Neural crest cell (in vitro differentiated cells): ENCODE results near the gene MOV10L1. TPM values are rescaled to one million over a fixed set of nuclear protein-coding genes. Genes with fewer than 3 reads are reported as not detected.

Experiments used
- DNase-seq: peaks from one replicate; pipeline ENCODE4 v3.0.0; 2021; ENCODE audit warnings: low read depth, mixed read lengths, low spot score
- H3K27ac Mint-ChIP-seq: one replicate; pipeline ENCODE4 v1.8.0; 2021; ENCODE audit warnings: mild to moderate bottlenecking, mixed read lengths; ENCODE audit not compliant: unreplicated experiment
- H3K27me3 Mint-ChIP-seq: 2 replicates; pipeline ENCODE4 v1.8.0; 2021; ENCODE audit warnings: low read depth, mild to moderate bottlenecking, mixed read lengths
- H3K36me3 Mint-ChIP-seq: 2 replicates; pipeline ENCODE4 v1.8.0; 2021; ENCODE audit warnings: low read depth, mild to moderate bottlenecking, mixed read lengths
- H3K4me1 Mint-ChIP-seq: 2 replicates; pipeline ENCODE4 v1.8.0; 2021; ENCODE audit warnings: mixed read lengths
- H3K4me3 Mint-ChIP-seq: one replicate; pipeline ENCODE4 v1.8.0; 2021; ENCODE audit warnings: mild to moderate bottlenecking, mixed read lengths
- H3K9me3 Mint-ChIP-seq: 2 replicates; pipeline ENCODE4 v1.8.0; 2021; ENCODE audit warnings: mixed read lengths
- CTCF ChIP-seq: fragments of 200-600 bp; sonication (generic); conservative IDR thresholded peaks from 2 replicates; pipeline ENCODE4 v1.5.0; 2021; ENCODE audit warnings: antibody characterized with exemption, mild to moderate bottlenecking
- total RNA-seq: library from RNA; stranded (reverse); gene quantifications from 2 replicates; pipeline ENCODE4 v1.2.1, GENCODE V29; 2021

Gene MOV10L1
- total RNA-seq, 1 donor from 2014 or later, result not detected

- no peak for TF ChIP-seq CTCF
- Mint-ChIP-seq H3K4me3 (no peak overlapping the region), H3K36me3 (no peaks in the 10 kb centered on the region), H3K9me3 (no peaks in the 10 kb centered on the region), H3K4me1 (peaks cover 11% of the 10 kb centered on the region), H3K27ac (no peak overlapping the region), H3K27me3 (peaks cover 8% of the 10 kb centered on the region)
- no peak for DNase-seq
These were observed 24.6 kb downstream of the MOV10L1 start for GRCh38 chr22:50114221-50115021.

GRCh38 chr22:50115693-50116092 is 25.9 kb downstream of the MOV10L1 start:
- TF ChIP-seq CTCF, result no peak
- Mint-ChIP-seq H3K27me3 (peaks cover 9% of the 10 kb centered on the region), H3K27ac (no peak overlapping the region), H3K4me1 (peaks cover 11% of the 10 kb centered on the region), H3K4me3 (no peak overlapping the region), H3K9me3 (no peaks in the 10 kb centered on the region), H3K36me3 (no peaks in the 10 kb centered on the region)
- no peak for DNase-seq

GRCh38 chr22:50117168-50117762 is 27.5 kb downstream of the MOV10L1 start:
- peaks cover 11% of the 10 kb centered on the region for H3K4me1 Mint-ChIP-seq
- TF ChIP-seq CTCF, result no peak
- no peaks in the 10 kb centered on the region for H3K9me3 Mint-ChIP-seq
- no peak for DNase-seq
- H3K4me3 Mint-ChIP-seq, result no peak overlapping the region
- no peak overlapping the region for H3K27ac Mint-ChIP-seq
- no peaks in the 10 kb centered on the region for H3K36me3 Mint-ChIP-seq
- peaks cover 12% of the 10 kb centered on the region for H3K27me3 Mint-ChIP-seq

GRCh38 chr22:50118129-50118528 is 28.3 kb downstream of the MOV10L1 start:
- Mint-ChIP-seq H3K27me3 (peaks cover 12% of the 10 kb centered on the region), H3K4me1 (peaks cover 11% of the 10 kb centered on the region), H3K36me3 (no peaks in the 10 kb centered on the region), H3K4me3 (no peak overlapping the region), H3K9me3 (no peaks in the 10 kb centered on the region), H3K27ac (no peak overlapping the region)
- DNase-seq, result no peak
- no peak for TF ChIP-seq CTCF

- H3K4me3 Mint-ChIP-seq, result no peak overlapping the region
- no peak overlapping the region for H3K27ac Mint-ChIP-seq
- no peak for DNase-seq
- no peak for TF ChIP-seq CTCF
- H3K36me3 Mint-ChIP-seq, result peaks cover 2% of the 10 kb centered on the region
- peaks cover 11% of the 10 kb centered on the region for H3K4me1 Mint-ChIP-seq
- H3K9me3 Mint-ChIP-seq, result no peaks in the 10 kb centered on the region
- peaks cover 14% of the 10 kb centered on the region for H3K27me3 Mint-ChIP-seq
These were observed 28.9 kb downstream of the MOV10L1 start for GRCh38 chr22:50118557-50119168.
